AG10803 (cell line): ENCODE measurements around the gene RBM18.

ENCODE experiments used
- DNase-seq: peaks from one replicate; pipeline ENCODE4 v3.0.0; 2010; ENCODE audit warnings: low read depth
- H3K4me3 ChIP-seq: 2 replicates; pipeline ENCODE4 v1.5.1; 2011; ENCODE audit warnings: mild to moderate bottlenecking, low read length, control low read depth
- TF ChIP-seq, protein P1 (sequence below): conservative IDR thresholded peaks from 2 replicates; pipeline ENCODE4 v1.5.1; 2011; ENCODE audit warnings: mild to moderate bottlenecking, low read length, control low read depth, inconsistent platforms

The RBM18 gene

DNA sequence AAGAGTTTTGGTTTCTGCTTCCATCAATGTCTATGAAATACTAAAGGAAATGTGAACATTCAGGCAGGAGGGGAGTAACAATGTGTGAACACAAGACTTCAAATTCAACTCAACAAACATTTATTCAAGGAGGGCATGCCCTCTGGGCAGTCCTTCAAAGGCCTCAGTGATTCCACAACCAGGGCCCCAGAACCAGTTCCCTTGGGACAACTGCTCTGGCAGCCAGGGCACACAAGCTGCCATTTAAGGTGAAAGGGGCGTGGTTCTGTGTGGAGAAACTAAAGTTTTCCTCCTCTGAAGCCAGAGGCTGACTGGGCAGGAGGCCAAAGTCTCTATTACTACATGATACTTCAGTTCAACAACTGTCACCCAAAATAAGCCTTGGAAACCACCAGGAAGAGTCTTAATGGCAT lies 3.2 kb downstream of the RBM18 start:
- no peak overlapping the region for H3K4me3 ChIP-seq
- peak; percentile 82 for DNase-seq
- TF ChIP-seq, protein P1, sequence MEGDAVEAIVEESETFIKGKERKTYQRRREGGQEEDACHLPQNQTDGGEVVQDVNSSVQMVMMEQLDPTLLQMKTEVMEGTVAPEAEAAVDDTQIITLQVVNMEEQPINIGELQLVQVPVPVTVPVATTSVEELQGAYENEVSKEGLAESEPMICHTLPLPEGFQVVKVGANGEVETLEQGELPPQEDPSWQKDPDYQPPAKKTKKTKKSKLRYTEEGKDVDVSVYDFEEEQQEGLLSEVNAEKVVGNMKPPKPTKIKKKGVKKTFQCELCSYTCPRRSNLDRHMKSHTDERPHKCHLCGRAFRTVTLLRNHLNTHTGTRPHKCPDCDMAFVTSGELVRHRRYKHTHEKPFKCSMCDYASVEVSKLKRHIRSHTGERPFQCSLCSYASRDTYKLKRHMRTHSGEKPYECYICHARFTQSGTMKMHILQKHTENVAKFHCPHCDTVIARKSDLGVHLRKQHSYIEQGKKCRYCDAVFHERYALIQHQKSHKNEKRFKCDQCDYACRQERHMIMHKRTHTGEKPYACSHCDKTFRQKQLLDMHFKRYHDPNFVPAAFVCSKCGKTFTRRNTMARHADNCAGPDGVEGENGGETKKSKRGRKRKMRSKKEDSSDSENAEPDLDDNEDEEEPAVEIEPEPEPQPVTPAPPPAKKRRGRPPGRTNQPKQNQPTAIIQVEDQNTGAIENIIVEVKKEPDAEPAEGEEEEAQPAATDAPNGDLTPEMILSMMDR, result no peak

DNA sequence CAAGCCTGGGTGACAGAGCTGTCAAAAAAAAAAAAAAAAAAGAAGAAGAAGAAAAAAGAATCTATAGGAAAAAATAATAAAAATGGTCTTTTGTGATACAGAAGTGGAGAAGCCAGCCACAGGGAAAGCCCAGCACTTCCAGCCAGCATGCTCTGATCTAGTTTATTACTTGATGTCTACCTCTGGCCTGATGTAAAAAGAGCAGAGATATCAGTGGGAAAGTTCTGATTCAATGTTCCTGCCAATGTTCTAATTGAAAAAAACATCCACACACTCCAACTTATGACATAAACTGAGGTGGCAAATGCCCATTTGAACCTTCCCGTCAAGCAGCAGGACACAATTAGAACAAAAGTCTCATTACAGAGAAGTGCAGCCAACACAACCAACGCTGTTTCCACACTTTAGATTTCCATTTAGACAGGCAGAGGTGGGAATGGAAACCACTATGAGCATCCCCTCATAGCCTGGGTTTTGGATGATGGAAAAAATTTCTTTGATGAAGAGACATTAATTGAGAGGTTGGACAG lies 5.7 kb downstream of the RBM18 start:
- DNase-seq, result no peak
- H3K4me3 ChIP-seq, result no peak overlapping the region
- TF ChIP-seq, protein P1, result no peak

DNA sequence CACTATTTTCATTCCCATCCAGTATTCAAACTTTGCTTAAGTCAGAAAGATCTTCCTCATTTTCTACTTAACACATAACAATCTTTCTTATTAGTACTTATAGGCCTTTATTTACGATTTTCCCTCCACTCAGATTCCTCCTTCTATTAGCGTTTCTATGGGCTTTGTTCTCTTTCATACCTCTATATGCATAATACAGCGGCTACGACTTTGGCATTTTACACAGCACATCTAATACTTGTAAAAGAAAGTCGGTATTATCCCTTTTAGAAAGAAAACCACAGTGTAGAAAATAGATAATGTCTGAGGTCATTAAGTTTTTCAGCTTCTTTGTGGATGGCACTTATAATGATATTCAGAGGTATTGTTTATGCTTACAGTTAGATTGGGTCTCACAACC lies 8.4 kb downstream of the RBM18 start:
- DNase-seq, result no peak
- H3K4me3 ChIP-seq, result no peak overlapping the region
- TF ChIP-seq, protein P1, result no peak

DNA sequence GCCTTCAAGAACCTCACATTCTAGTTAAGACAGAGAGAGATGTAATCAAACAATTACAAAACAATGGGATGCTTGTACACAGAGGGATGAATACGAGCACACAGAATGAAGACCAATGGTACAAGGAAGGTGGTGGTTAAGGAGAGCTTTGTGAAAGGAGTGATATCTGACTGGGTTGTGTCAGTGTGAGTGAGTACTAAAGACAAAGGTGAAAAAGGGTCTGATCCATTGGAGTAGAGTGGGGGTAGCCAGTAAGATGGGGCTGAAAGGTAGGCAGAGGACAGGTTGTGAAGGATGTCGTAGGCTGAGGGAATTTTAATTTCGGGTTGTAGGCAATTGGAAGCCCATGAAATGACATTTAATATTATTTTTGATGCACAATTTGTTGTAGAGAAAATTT lies 9.9 kb downstream of the RBM18 start:
- DNase-seq, result no peak
- H3K4me3 ChIP-seq, result no peak overlapping the region
- TF ChIP-seq, protein P1, result no peak

DNA sequence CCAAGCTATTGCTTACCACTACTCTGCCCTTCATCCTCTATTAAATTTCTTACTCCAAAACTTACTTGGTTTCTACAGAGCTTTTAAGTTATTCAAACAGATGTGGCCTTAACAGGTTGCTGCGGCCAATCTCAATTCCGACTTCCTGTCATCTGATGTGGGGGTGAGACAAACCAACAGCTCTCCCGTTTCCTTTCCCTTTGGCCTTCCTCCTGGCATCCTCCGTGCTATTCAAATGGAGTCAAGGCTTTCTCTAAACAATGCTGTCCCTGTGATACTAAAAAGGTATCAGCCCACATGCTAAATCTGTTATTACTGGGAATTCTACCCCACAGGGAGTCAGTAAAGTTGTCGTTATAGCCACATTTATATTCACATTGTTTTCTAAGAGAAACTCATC lies 11.8 kb downstream of the RBM18 start:
- DNase-seq, result no peak
- H3K4me3 ChIP-seq, result no peak overlapping the region
- TF ChIP-seq, protein P1, result no peak

DNA sequence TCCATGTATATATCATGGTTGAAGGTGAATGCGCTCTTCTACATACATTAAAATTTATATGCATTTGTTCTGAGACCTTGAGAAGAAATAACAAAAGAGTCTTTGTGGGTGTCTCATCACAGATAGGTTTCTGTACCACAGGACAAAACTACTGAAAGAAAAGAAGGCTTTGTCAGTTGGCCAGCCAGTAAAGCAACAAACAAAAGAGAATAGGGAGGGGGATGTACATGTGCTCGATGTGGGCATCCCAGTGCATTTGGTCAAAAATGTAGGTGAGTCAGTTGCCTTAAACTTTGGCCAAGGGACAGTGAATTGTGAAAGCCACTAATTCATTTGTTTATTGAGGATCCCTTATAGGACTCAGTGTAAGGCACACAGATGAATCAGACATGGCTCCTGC lies 13.3 kb downstream of the RBM18 start:
- no peak for DNase-seq
- no peak overlapping the region for H3K4me3 ChIP-seq
- TF ChIP-seq, protein P1, result no peak

DNA sequence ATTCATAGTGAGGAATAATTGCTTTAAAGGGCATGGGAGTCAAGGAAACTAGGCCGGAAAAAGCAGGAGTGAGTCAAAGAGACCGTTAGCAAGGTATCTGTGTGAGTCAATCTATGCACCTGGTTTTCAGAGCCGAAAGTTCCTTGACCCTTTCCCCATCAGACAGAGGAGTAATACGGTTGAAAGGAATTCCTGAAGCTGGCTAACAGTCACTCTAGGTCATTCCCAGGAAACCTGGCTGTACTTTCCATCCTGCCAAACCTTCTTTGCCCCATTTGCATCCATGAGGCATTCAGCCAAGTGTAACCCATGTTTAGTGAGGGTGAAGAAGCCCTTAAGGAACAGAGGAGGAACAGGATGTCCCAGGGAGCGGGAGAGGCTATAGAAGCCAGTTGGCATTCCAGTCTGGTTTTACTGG lies 16.2 kb downstream of the RBM18 start:
- DNase-seq, result no peak
- TF ChIP-seq, protein P1, result no peak
- no peak overlapping the region for H3K4me3 ChIP-seq
